ENCODE data around the gene YJU2.
A peak's percentile ranks its signal among the peaks of the same experiment; 100 is the strongest.

Gene YJU2

DNA sequence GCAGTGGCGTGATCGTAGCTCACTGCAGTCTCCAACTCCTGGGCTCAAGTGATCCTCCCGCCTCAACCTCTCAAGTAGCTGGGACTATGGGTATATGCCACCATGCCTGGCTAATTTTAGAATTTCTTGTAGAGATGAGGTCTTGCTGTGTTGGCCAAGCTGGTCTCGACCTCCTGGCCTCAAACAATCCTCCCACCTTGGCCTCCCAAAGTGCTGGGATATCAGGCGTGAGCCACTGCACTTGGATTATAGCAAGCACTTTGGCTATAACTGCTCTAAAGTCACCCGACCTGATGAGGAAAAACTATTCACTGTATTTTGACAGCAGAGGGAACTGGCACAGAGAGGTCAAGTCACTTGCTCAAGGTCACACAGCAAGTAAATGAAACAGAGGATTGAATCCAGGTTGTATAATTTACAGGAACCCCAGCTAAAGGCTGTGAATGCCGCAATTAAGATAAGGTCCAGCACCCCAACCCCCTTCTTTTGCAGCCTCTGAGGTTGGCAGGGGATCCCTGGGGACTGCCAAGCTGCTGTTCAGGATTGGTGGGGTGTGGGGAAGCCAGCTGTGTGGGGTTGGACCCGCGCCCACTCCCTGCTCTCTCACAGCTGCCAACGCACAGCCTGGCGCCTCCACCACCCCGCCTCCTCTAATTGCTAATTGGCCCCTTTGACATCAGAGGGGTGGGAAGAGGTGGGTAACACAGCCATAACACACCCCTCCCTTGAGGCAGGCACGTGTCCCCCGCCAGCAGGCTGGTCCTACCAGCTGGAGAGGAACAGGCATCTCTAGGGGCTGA lies 49.3 kb downstream of the YJU2 start:
- H3K27ac Mint-ChIP-seq = no peak overlapping the region
- H3K4me1 Mint-ChIP-seq (ENCODE audit: low read depth) = peaks cover 25% of the 10 kb centered on the region
- peaks cover 3% of the 10 kb centered on the region for H3K36me3 Mint-ChIP-seq
- no peaks in the 10 kb centered on the region for H3K27me3 Mint-ChIP-seq
- H3K4me3 Mint-ChIP-seq = no peak overlapping the region
- H3K9me3 Mint-ChIP-seq (ENCODE audit: low read depth) = no peaks in the 10 kb centered on the region

- no peaks in the 10 kb centered on the region for H3K27me3 Mint-ChIP-seq
- H3K27ac Mint-ChIP-seq = peak overlapping the region; percentile 72
- H3K4me1 Mint-ChIP-seq (ENCODE audit: low read depth) = peaks cover 39% of the 10 kb centered on the region
- no peaks in the 10 kb centered on the region for H3K9me3 Mint-ChIP-seq (ENCODE audit: low read depth)
- H3K4me3 Mint-ChIP-seq = no peak overlapping the region
- peaks cover 3% of the 10 kb centered on the region for H3K36me3 Mint-ChIP-seq
Observed at GRCh38 chr19:4297901-4298809, 51.3 kb downstream of the YJU2 start.

DNA sequence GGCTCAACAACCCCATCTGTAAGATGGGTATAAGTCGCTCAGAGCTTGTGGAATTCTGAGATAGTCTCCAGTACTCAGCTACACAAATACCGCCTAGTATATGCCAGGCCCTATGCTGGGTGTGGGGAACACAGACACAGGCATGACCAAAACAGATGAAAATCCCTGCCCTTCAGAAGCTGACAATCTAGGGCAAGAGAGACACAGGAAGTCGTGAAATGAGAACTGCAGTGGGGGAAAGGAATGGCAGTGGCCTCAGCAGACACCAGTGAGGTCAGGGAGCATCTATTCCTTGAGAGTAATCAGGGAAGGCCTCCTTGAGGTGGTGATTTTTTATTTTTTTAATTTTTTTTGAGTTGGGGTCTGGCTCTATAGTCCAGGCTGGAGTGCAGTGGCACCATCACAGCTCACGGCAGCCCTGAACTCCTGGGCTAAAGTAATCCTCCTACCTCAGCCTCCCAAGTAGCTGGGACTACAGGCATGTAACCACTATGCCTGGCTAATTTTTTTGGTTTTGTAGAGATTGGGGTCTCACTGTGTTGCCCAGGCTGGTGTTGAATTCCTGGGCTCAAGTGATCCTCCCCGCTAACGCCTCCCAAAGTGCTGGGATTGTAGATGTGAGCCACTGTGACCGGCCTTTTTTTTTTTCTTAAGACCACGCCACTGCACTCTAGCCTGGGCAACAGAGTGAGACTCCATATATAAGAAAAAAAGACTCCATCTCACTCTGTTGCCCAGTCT lies 52.1 kb downstream of the YJU2 start:
- H3K9me3 Mint-ChIP-seq (ENCODE audit: low read depth) = no peaks in the 10 kb centered on the region
- no peaks in the 10 kb centered on the region for H3K27me3 Mint-ChIP-seq
- H3K36me3 Mint-ChIP-seq = peaks cover 3% of the 10 kb centered on the region
- H3K4me1 Mint-ChIP-seq (ENCODE audit: low read depth) = peaks cover 43% of the 10 kb centered on the region
- no peak overlapping the region for H3K4me3 Mint-ChIP-seq
- peak overlapping the region; percentile 72 for H3K27ac Mint-ChIP-seq

GRCh38 chr19:4300589-4300988 lies 53.7 kb downstream of the YJU2 start:
- Mint-ChIP-seq H3K4me3 (peak overlapping the region; percentile 72), H3K27ac (peak overlapping the region; percentile 76), H3K9me3 (ENCODE audit: low read depth) (no peaks in the 10 kb centered on the region), H3K27me3 (no peaks in the 10 kb centered on the region), H3K4me1 (ENCODE audit: low read depth) (peaks cover 49% of the 10 kb centered on the region), H3K36me3 (peaks cover 3% of the 10 kb centered on the region)

DNA sequence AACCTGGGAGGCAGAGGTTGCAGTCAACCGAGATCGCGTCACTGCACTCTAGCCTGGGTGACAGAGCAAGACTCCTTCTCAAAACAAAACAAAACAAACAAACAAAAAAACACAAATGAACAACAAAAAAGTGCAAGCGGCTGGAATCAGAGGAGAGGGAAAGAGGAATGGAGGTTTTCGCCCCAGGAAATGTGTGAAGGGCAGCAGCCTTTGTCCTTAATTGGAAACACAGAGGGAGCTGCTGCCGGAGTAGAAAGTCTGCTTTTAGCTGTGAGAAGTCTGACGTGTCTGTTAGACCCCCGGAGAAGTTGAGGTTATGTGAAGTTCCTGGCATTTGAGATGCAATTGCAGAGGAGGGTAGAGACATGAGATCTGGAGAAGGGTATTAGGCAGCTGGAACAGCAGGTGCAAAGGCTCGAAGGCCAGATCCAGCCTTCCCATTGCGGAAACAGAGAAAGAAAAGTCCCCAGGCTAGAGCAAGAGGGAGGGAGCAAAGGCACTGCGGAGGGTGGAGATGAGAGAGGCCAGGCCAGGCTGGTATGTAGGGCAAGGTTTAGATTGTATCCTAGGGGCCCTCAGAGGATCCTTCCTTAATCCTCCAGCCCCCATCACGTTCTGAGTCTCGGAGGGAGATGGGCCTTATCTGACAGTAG lies 54.8 kb downstream of the YJU2 start:
- H3K4me1 Mint-ChIP-seq (ENCODE audit: low read depth) = peaks cover 47% of the 10 kb centered on the region

DNA sequence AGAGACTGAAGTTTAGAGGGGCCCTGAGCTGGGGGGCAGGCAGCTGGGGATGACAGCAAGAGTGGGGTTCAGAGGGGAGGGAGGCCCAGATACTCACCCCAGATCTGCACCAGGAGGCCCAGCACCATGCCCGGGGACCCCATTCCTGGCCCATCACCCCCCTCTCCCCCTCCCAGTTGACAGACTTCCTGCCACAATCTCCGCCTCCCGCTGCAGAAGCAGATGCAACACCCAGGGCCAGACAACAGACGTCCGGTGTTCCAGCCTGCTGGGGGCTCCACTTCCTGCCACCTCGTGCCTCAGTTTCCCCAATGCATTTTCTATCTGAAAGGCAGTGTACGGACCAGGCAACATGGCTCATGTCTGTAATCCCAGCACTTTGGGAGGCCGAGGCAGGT lies 55.4 kb downstream of the YJU2 start, which contains the start of gene TMIGD2:
TMIGD2 (minus strand) TSS at position 147 of the 398 bp plus-strand sequence; CDS start at position 143, 4 bp downstream.
- Mint-ChIP-seq H3K27me3 (no peaks in the 10 kb centered on the region), H3K4me3 (peak within 1 kb of the TSS; percentile 92), H3K9me3 (ENCODE audit: low read depth) (no peaks in the 10 kb centered on the region), H3K36me3 (peaks cover 3% of the 10 kb centered on the region), H3K4me1 (ENCODE audit: low read depth) (peaks cover 44% of the 10 kb centered on the region), H3K27ac (peak within 1 kb of the TSS; percentile 96)

More for the DNA sequence above, 54.8 kb downstream of the YJU2 start:
- Mint-ChIP-seq H3K36me3 (peaks cover 3% of the 10 kb centered on the region), H3K27ac (peak overlapping the region; percentile 96), H3K27me3 (no peaks in the 10 kb centered on the region), H3K4me3 (peak overlapping the region; percentile 92), H3K9me3 (ENCODE audit: low read depth) (no peaks in the 10 kb centered on the region)

GRCh38 chr19:4303819-4304537 lies 57.1 kb downstream of the YJU2 start:
- peak overlapping the region; percentile 22 for H3K27ac Mint-ChIP-seq
- H3K9me3 Mint-ChIP-seq (ENCODE audit: low read depth) = no peaks in the 10 kb centered on the region
- no peaks in the 10 kb centered on the region for H3K27me3 Mint-ChIP-seq

GRCh38 chr19:4304538-4305256 lies 57.8 kb downstream of the YJU2 start, which contains the start of gene FSD1:
TSS of gene FSD1 (plus strand) at chr19:4304598. CDS start at chr19:4304747, 149 bp downstream.
- H3K27ac Mint-ChIP-seq = peak within 1 kb of the TSS; percentile 22
- peak within 1 kb of the TSS; percentile 73 for H3K4me3 Mint-ChIP-seq
- peaks cover 29% of the 10 kb centered on the region for H3K4me1 Mint-ChIP-seq (ENCODE audit: low read depth)
- H3K36me3 Mint-ChIP-seq = no peaks in the 10 kb centered on the region
- H3K9me3 Mint-ChIP-seq (ENCODE audit: low read depth) = no peaks in the 10 kb centered on the region
- no peaks in the 10 kb centered on the region for H3K27me3 Mint-ChIP-seq

More at GRCh38 chr19:4303819-4304537, 57.1 kb downstream of the YJU2 start:
- H3K4me1 Mint-ChIP-seq (ENCODE audit: low read depth) = peaks cover 33% of the 10 kb centered on the region
- H3K36me3 Mint-ChIP-seq = no peaks in the 10 kb centered on the region
- H3K4me3 Mint-ChIP-seq = peak overlapping the region; percentile 73

- no peak overlapping the region for H3K27ac Mint-ChIP-seq
- peak overlapping the region; percentile 65 for H3K4me3 Mint-ChIP-seq
- peaks cover 29% of the 10 kb centered on the region for H3K4me1 Mint-ChIP-seq (ENCODE audit: low read depth)
- no peaks in the 10 kb centered on the region for H3K27me3 Mint-ChIP-seq
- H3K9me3 Mint-ChIP-seq (ENCODE audit: low read depth) = no peaks in the 10 kb centered on the region
- no peaks in the 10 kb centered on the region for H3K36me3 Mint-ChIP-seq
Observed at GRCh38 chr19:4305257-4305612, 58.4 kb downstream of the YJU2 start.

- no peaks in the 10 kb centered on the region for H3K36me3 Mint-ChIP-seq
- H3K9me3 Mint-ChIP-seq (ENCODE audit: low read depth) = no peaks in the 10 kb centered on the region
- no peak overlapping the region for H3K27ac Mint-ChIP-seq
- peaks cover 26% of the 10 kb centered on the region for H3K4me1 Mint-ChIP-seq (ENCODE audit: low read depth)
- no peaks in the 10 kb centered on the region for H3K27me3 Mint-ChIP-seq
- peak overlapping the region; percentile 65 for H3K4me3 Mint-ChIP-seq
Observed at GRCh38 chr19:4305659-4306058, 58.8 kb downstream of the YJU2 start.

DNA sequence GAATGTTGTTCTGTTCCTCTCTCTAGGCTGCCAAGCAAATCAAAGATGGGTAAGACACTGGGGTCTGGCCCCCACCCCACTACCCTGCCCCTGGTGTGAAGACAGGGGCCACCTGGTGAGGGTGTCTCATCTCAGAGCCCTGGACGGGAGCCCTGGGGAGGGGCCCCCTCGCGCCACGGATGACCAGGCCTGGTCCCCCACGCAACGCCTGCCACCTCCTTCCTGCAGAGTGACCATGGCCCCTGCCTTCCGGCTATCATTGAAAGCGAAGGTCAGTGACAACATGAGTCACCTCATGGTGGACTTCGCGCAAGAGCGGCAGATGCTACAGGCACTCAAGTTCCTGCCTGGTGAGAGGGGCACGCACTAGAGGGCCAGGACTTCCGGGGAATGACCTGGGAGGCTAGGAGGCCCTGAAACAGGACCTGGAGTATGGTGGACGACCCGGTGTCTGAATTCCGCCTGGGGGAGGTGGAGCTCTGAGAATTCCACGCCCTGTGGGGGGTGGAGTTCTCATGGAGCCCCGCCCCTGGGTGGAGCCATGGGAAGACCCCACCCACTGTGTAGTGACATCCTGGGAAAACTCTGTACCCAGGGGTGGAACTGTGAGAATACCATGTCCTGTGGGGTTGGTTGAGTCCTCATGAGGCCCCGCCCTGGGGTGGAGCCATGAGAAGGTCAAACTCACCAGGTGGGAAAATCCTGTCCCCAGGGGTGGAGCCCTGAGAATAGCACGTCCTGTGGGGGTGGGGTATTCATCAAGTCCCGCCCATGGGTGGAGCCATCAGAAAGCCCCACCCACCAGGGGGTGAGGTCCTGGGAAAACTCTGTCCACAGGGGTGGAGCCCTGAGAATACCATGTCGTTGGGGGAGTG lies 63.6 kb downstream of the YJU2 start:
- H3K9me3 Mint-ChIP-seq (ENCODE audit: low read depth) = no peaks in the 10 kb centered on the region
- H3K36me3 Mint-ChIP-seq = no peaks in the 10 kb centered on the region
- H3K4me1 Mint-ChIP-seq (ENCODE audit: low read depth) = no peaks in the 10 kb centered on the region
- no peak overlapping the region for H3K4me3 Mint-ChIP-seq
- no peaks in the 10 kb centered on the region for H3K27me3 Mint-ChIP-seq
- H3K27ac Mint-ChIP-seq = no peak overlapping the region

DNA sequence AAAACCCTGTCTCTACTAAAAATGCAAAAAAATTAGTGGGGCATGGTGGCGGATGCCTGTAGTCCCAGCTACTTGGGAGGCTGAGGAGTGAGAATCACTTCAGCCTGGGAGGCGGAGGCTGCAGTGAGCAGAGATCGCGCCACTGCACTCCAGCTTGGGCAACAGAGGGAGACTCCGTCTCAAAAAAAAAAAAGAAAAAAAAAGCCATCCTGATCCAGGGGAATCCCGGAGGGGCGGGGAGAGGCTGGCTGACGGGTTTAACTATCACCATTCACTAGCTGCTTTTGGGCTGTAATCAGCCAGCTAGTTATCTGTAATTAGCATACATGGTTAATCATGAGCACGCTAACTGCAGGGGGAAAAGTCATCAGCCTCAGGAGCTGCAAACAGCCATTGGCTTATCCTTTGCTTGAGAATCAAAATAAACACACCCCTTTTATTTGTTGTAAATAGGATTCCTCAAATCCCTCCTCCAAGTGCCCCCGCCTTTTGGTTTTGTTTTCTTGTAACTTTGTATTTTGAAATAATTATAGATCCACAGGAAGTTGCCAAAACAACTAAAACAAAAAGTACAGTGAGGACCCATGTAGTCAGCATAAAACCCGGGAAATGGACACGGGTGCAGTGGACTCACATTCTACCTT lies 67.1 kb downstream of the YJU2 start:
- Mint-ChIP-seq H3K27ac (no peak overlapping the region), H3K4me3 (no peak overlapping the region), H3K27me3 (no peaks in the 10 kb centered on the region), H3K9me3 (ENCODE audit: low read depth) (no peaks in the 10 kb centered on the region), H3K36me3 (no peaks in the 10 kb centered on the region), H3K4me1 (ENCODE audit: low read depth) (no peaks in the 10 kb centered on the region)
